ENCODE data around the gene GOLPH3L.
"Not testable (repeated sequence)": the region's sequence is repeated elsewhere in the genome, so short reads cannot be mapped to it uniquely, and the experiment has no call there.

Gene GOLPH3L

DNA sequence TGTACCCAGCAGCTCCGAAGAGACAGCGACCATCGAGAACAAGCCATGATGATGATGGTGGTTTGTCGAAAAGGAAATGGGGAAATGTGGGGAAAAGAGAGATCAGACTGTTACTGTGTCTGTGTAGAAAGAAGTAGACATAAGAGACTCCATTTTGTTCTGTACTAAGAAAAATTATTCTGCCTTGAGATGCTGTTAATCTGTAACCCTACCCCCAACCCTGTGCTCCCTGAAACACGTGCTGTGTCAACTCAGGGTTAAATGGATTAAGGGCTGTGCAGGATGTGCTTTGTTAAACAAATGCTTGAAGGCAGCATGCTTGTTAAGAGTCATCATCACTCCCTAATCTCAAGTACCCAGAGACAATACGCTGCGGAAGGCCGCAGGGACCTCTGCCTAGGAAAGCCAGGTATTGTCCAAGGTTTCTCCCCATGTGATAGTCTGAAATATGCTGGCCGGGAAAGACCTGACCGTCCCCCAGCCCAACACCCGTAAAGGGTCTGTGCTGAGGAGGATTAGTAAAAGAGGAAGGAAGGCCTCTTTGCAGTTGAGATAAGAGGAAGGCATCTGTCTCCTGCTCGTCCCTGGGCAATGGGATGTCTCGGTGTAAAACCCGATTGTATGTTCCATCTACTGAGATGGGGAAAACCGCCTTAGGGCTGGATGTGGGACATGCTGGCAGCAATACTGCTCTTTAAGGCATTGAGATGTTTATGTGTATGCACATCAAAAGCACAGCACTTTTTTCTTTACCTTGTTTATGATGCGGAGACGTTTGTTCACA is 61.9 kb downstream of the GOLPH3L start:
- H3K27me3 ChIP-seq (ENCODE audit: control insufficient read depth in 5 of 5, insufficient read depth in 4 of 5, low read length in 5 of 5); H3K9me3 ChIP-seq (ENCODE audit: control insufficient read depth in 5 of 5, low read length in 5 of 5); H3K36me3 ChIP-seq (ENCODE audit: control insufficient read depth in 5 of 5, insufficient read depth in 5 of 5, low read length in 5 of 5); H3K4me1 ChIP-seq (ENCODE audit: control insufficient read depth in 5 of 5, insufficient read depth in 5 of 5, low read length in 5 of 5); H3K4me3 ChIP-seq (ENCODE audit: low read depth in 1 of 5, low read length in 5 of 5); H3K9ac ChIP-seq (ENCODE audit: low read length in 5 of 5); H3K27ac ChIP-seq (ENCODE audit: low read depth, low read length): not testable (repeated sequence)

DNA sequence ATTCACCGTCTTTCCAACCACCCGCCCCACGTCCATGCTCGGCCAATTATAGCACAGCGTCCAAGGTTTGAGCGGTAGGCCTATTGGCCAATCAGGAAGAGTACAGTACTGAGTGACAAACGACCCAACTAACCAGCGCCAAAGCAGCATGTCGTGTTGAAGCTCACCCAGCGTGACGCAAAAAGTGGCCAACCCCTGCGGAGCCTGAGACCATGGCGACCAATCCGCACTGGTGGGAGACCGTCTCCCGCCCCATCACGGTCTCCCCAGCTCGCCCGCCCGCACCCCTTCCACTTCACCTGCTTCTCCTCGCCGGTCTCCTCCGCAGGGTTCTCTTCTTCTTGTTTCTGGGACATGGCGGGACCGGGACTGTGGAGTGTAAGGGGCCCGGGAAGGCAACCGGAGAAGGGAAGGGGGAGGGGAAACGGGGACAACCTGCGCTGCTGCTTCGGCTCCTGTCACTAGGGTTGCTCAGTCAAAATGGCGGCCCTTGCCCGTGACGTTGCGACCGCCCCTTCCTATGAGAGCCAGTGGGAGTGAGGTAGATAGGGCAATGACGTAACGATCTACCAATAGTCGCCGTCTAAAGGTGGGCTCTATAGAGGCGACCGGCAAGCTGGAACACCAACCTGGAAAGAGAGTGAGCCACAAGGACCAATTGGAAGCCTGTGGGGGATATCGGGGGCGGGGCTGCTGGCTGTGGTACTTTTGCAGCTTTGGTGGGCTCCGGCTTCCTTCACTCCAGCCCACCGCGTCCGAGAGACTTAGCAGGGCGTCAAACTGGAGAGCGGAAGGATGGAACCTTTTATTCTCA is 67.6 kb downstream of the GOLPH3L start, which contains the start of gene ENSA:
Gene ENSA (minus strand): TSS at position 498 of the 814 bp plus-strand sequence. CDS start 142 bp downstream, at position 356.
- Histone ChIP-seq H3K9ac (ENCODE audit: low read length in 5 of 5) (peak within 1 kb of the TSS; percentile 74 to 93 (median 76)), H3K4me1 (ENCODE audit: control insufficient read depth in 5 of 5, insufficient read depth in 5 of 5, low read length in 5 of 5) (peaks cover 0 to 23% (median 20%) of the 10 kb centered on the region in 5 donors), H3K9me3 (ENCODE audit: control insufficient read depth in 5 of 5, low read length in 5 of 5) (no peaks in the 10 kb centered on the region), H3K27me3 (ENCODE audit: control insufficient read depth in 5 of 5, insufficient read depth in 4 of 5, low read length in 5 of 5) (no peaks in the 10 kb centered on the region), H3K36me3 (ENCODE audit: control insufficient read depth in 5 of 5, insufficient read depth in 5 of 5, low read length in 5 of 5) (peaks cover 18 to 31% (median 27%) of the 10 kb centered on the region in 5 donors), H3K27ac (ENCODE audit: low read depth, low read length) (peak within 1 kb of the TSS; percentile 95), H3K4me3 (ENCODE audit: low read depth in 1 of 5, low read length in 5 of 5) (peak within 1 kb of the TSS; percentile 73 to 96 (median 86))

DNA sequence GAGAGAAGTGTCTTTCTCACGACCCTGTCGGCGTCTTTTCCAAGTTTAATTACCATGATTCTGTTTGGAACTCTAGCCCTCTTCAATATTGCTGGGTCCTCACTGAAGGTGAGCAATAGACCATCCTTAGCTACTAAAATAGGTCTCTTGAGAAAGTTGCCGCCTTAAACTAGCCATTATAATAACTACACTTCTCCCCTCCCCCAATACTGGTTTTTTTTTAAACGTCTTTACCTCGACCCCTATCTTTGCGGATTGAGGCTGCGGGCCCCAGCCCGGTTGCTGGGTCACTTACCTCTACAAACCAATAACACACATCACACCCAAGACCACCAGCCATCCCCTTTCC is 68.2 kb downstream of the GOLPH3L start:
- Histone ChIP-seq H3K36me3 (ENCODE audit: control insufficient read depth in 5 of 5, insufficient read depth in 5 of 5, low read length in 5 of 5) (peaks cover 22 to 37% (median 32%) of the 10 kb centered on the region in 5 donors), H3K4me3 (ENCODE audit: low read depth in 1 of 5, low read length in 5 of 5) (peak overlapping the region; percentile 73 to 96 (median 86)), H3K27me3 (ENCODE audit: control insufficient read depth in 5 of 5, insufficient read depth in 4 of 5, low read length in 5 of 5) (no peaks in the 10 kb centered on the region), H3K4me1 (ENCODE audit: control insufficient read depth in 5 of 5, insufficient read depth in 5 of 5, low read length in 5 of 5) (peaks cover 0 to 23% (median 20%) of the 10 kb centered on the region in 5 donors), H3K9ac (ENCODE audit: low read length in 5 of 5) (peak overlapping the region; percentile 50 to 93 (median 74)), H3K9me3 (ENCODE audit: control insufficient read depth in 5 of 5, low read length in 5 of 5) (no peaks in the 10 kb centered on the region), H3K27ac (ENCODE audit: low read depth, low read length) (peak overlapping the region; percentile 95)

DNA sequence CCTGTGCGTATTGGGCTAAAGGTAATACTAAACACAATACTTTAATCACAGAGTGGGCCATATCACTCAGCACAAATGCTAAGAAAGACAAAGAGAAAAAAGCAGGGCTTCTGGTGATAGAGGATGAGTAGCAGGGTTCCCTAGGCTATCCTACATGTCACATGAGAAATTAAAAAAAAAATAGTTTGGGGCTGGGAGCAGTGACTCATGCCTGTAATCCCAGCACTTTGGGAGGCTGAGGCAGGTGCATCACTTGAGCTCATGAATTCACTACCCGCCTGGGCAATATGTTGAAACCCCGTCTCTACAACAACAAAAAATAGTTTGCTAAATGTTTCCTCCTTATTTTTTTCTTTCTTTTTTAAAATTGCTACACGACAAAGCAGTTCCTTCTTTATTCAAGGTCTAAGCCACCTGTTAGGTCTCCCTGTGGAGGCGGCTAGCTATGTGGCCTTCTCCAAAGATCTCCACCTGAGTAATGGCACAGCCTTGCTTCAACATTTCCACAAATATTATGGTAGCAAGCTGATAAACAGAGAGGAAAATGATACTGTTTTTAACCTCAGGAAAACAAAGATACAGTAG is 69.0 kb downstream of the GOLPH3L start:
- Histone ChIP-seq H3K4me3 (ENCODE audit: low read depth in 1 of 5, low read length in 5 of 5) (peak overlapping the region; percentile 73 to 96 (median 86)), H3K27me3 (ENCODE audit: control insufficient read depth in 5 of 5, insufficient read depth in 4 of 5, low read length in 5 of 5) (no peaks in the 10 kb centered on the region), H3K36me3 (ENCODE audit: control insufficient read depth in 5 of 5, insufficient read depth in 5 of 5, low read length in 5 of 5) (peaks cover 22 to 43% (median 37%) of the 10 kb centered on the region in 5 donors), H3K27ac (ENCODE audit: low read depth, low read length) (peak overlapping the region; percentile 33), H3K4me1 (ENCODE audit: control insufficient read depth in 5 of 5, insufficient read depth in 5 of 5, low read length in 5 of 5) (peaks cover 0 to 25% (median 22%) of the 10 kb centered on the region in 5 donors), H3K9ac (ENCODE audit: low read length in 5 of 5) (peak overlapping the region in 2 of 5 donors; percentile 89 to 93), H3K9me3 (ENCODE audit: control insufficient read depth in 5 of 5, low read length in 5 of 5) (no peaks in the 10 kb centered on the region)

DNA sequence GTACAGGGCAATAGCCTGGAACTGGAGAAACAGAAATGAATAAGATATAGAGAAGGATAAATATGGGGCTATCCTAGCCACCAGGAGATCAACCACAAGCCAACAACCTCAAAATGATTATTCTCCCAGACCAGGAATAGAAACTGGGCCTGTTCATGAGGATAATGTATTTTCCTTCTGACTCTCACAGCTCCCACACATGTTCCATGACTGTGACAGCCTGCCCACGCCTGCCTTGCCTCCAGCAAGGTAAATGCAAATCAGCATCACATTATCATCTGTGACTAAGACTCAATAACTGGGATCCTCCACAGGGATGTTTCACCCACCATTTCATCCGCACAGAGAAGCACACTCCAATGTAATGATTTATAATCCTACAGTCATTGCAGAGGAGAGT is 70.8 kb downstream of the GOLPH3L start:
- H3K27me3 ChIP-seq (ENCODE audit: control insufficient read depth in 5 of 5, insufficient read depth in 4 of 5, low read length in 5 of 5): no peaks in the 10 kb centered on the region
- peaks cover 22 to 44% (median 39%) of the 10 kb centered on the region in 5 donors for H3K36me3 ChIP-seq (ENCODE audit: control insufficient read depth in 5 of 5, insufficient read depth in 5 of 5, low read length in 5 of 5)
- H3K27ac ChIP-seq (ENCODE audit: low read depth, low read length): no peak overlapping the region
- no peak overlapping the region for H3K9ac ChIP-seq (ENCODE audit: low read length in 5 of 5)
- H3K9me3 ChIP-seq (ENCODE audit: control insufficient read depth in 5 of 5, low read length in 5 of 5): no peaks in the 10 kb centered on the region
- peaks cover 0 to 41% (median 34%) of the 10 kb centered on the region in 5 donors for H3K4me1 ChIP-seq (ENCODE audit: control insufficient read depth in 5 of 5, insufficient read depth in 5 of 5, low read length in 5 of 5)
- no peak overlapping the region for H3K4me3 ChIP-seq (ENCODE audit: low read depth in 1 of 5, low read length in 5 of 5)

DNA sequence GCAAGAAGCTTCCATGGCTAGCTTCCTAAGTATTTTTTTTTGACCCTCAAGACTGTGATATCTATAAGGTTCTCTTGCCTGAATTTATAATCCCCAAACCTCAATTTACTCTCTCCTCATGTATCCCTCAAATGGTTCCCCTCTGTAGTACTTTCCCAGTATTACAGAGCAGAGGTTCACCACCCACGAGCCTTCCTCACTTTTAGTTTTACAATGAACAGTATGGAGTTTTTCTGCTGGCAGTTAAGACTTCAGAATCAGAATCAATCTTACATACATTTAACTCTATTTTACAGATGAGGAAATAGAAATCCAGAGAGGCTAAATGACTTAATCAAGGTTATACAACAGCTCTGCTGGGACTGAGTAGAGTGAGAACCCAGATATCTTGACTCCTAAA is 72.4 kb downstream of the GOLPH3L start:
- H3K27ac ChIP-seq (ENCODE audit: low read depth, low read length); H3K9ac ChIP-seq (ENCODE audit: low read length in 5 of 5); H3K27me3 ChIP-seq (ENCODE audit: control insufficient read depth in 5 of 5, insufficient read depth in 4 of 5, low read length in 5 of 5); H3K4me3 ChIP-seq (ENCODE audit: low read depth in 1 of 5, low read length in 5 of 5); H3K9me3 ChIP-seq (ENCODE audit: control insufficient read depth in 5 of 5, low read length in 5 of 5): not testable (repeated sequence)
- H3K36me3 ChIP-seq (ENCODE audit: control insufficient read depth in 5 of 5, insufficient read depth in 5 of 5, low read length in 5 of 5): peaks cover 22 to 49% (median 42%) of the 10 kb centered on the region in 5 donors
- peaks cover 4 to 48% (median 41%) of the 10 kb centered on the region in 5 donors for H3K4me1 ChIP-seq (ENCODE audit: control insufficient read depth in 5 of 5, insufficient read depth in 5 of 5, low read length in 5 of 5)

DNA sequence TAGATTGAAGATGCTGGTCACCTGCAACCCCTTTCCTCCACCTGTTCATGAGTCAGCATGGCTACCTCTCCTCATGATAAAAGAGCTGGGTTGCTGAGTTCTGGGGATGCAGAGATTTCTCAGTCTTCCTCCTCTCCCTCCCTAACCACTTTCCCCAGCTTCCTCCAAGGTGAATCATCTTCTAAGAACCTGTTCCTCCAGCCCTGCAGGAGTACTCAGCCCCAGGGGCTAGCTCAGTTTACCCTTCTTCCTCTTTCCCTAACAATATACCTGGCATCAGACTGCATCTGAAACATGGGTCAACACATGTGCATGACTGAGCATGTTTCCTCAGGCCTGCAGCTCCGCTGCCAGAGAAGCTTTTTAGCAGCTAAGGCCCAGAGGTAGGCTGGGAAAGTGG is 72.8 kb downstream of the GOLPH3L start:
- Histone ChIP-seq H3K36me3 (ENCODE audit: control insufficient read depth in 5 of 5, insufficient read depth in 5 of 5, low read length in 5 of 5) (peaks cover 22 to 49% (median 42%) of the 10 kb centered on the region in 5 donors), H3K4me1 (ENCODE audit: control insufficient read depth in 5 of 5, insufficient read depth in 5 of 5, low read length in 5 of 5) (peaks cover 4 to 52% (median 45%) of the 10 kb centered on the region in 5 donors)
- not testable (repeated sequence) for H3K9me3 ChIP-seq (ENCODE audit: control insufficient read depth in 5 of 5, low read length in 5 of 5); H3K9ac ChIP-seq (ENCODE audit: low read length in 5 of 5); H3K4me3 ChIP-seq (ENCODE audit: low read depth in 1 of 5, low read length in 5 of 5); H3K27ac ChIP-seq (ENCODE audit: low read depth, low read length); H3K27me3 ChIP-seq (ENCODE audit: control insufficient read depth in 5 of 5, insufficient read depth in 4 of 5, low read length in 5 of 5)

DNA sequence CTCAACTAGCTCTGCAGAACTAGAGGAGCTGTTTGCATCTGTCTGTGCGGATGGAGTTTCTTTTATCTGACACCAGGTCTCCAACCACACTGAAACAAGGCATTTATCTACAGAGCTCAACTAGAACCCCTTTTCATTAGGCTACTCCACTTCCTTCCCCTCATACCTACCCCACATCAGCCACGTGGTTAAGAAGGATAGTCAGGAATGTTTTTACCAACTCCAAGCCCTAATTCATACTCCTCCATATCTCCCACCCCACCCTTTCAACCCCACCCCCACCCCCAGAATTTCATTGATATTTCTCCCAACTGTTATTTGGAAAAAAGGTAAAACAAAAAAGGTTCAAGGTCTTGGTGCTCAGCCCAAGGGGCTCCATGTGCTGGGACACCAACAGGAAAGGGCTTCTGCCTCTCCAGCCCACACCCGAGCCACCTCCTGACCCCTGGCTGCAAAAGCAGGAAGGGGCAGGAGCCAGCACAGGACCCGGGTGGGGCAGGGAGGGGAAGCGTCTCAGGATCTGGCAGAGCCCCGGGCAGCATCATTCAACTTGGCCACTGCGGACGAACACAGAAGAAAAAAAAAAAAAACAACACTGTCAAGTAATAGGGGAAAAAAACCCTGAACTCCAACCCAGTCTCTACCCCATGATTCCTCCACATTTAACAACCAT is 74.5 kb downstream of the GOLPH3L start:
- peak overlapping the region; percentile 35 for H3K27ac ChIP-seq (ENCODE audit: low read depth, low read length)
- peak overlapping the region in 3 of 5 donors; percentile 18 to 37 (median 25) for H3K9ac ChIP-seq (ENCODE audit: low read length in 5 of 5)
- peaks cover 22 to 49% (median 42%) of the 10 kb centered on the region in 5 donors for H3K36me3 ChIP-seq (ENCODE audit: control insufficient read depth in 5 of 5, insufficient read depth in 5 of 5, low read length in 5 of 5)
- no peak overlapping the region for H3K4me3 ChIP-seq (ENCODE audit: low read depth in 1 of 5, low read length in 5 of 5)
- H3K27me3 ChIP-seq (ENCODE audit: control insufficient read depth in 5 of 5, insufficient read depth in 4 of 5, low read length in 5 of 5): no peaks in the 10 kb centered on the region
- H3K4me1 ChIP-seq (ENCODE audit: control insufficient read depth in 5 of 5, insufficient read depth in 5 of 5, low read length in 5 of 5): peaks cover 4 to 45% (median 35%) of the 10 kb centered on the region in 5 donors
- no peaks in the 10 kb centered on the region for H3K9me3 ChIP-seq (ENCODE audit: control insufficient read depth in 5 of 5, low read length in 5 of 5)

DNA sequence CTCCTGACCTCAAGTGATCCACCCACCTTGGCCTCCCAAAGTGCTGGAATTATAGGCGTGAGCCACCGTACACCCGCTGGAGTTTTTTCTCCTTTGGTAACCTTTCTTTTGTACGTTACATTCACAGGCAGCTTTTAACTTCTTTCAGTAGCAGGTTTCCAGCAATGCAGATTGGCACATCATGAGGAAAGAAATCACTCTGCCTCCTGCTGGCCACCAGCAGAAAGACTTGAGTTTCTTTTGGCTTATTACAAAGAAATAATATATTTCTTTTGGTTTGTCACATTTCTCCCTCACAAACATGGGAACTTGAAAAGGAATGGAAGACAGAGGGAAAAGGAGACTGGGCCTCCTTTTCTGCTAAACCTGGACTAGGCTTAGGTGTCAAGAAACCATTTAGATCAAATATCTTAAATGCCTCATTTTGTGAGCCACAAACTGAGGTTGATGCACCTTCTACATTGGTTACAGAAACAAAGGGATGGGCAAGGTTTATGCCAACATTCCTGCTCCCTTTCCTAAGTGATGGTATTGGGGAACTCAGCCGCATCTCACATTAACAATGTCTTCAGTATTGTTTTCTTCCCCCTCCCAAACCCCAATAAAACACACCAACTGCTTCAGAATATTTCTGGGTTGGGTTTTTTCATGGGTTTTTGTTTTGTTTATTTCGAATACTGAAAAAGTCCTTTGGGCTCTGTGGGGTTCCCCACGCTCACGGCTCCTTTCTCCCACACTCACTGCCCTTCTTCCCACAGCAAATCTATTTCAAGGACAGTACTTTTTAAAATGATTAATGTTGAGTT is 75.3 kb downstream of the GOLPH3L start:
- Histone ChIP-seq H3K4me3 (ENCODE audit: low read depth in 1 of 5, low read length in 5 of 5) (no peak overlapping the region), H3K27ac (ENCODE audit: low read depth, low read length) (peak overlapping the region; percentile 35), H3K36me3 (ENCODE audit: control insufficient read depth in 5 of 5, insufficient read depth in 5 of 5, low read length in 5 of 5) (peaks cover 17 to 48% (median 38%) of the 10 kb centered on the region in 5 donors), H3K27me3 (ENCODE audit: control insufficient read depth in 5 of 5, insufficient read depth in 4 of 5, low read length in 5 of 5) (no peaks in the 10 kb centered on the region), H3K9me3 (ENCODE audit: control insufficient read depth in 5 of 5, low read length in 5 of 5) (no peaks in the 10 kb centered on the region), H3K4me1 (ENCODE audit: control insufficient read depth in 5 of 5, insufficient read depth in 5 of 5, low read length in 5 of 5) (peaks cover 4 to 45% (median 35%) of the 10 kb centered on the region in 5 donors), H3K9ac (ENCODE audit: low read length in 5 of 5) (peak overlapping the region in 2 of 5 donors; percentile 25 to 37)

All from subcutaneous abdominal adipose tissue (tissue), 5 donors.